ENCODE data around the gene POM121C. TPM values are rescaled to one million over a fixed set of nuclear protein-coding genes. Genes with fewer than 3 reads are reported as not detected.
A peak's percentile ranks its signal among the peaks of the same experiment; 100 is the strongest.
"Not testable (repeated sequence)": the region's sequence is repeated elsewhere in the genome, so short reads cannot be mapped to it uniquely, and the experiment has no call there.

The POM121C gene
- total RNA-seq, 4 donors from 2014 or later: 2.1 to 68.3 (median 13.5) TPM

GRCh38 chr7:75509033-75509432, 22.9 kb upstream of the POM121C start:
- intact Hi-C loops (cut with DNase I; ENCODE audit: low total_unique reads); H3K4me3 ChIP-seq; H3K27me3 ChIP-seq; H3K4me1 ChIP-seq; H3K9me3 ChIP-seq; H3K36me3 ChIP-seq; DNase-seq; H3K27ac ChIP-seq: not testable (repeated sequence)

- DNase-seq; H3K27me3 ChIP-seq; H3K36me3 ChIP-seq; intact Hi-C loops (cut with DNase I; ENCODE audit: low total_unique reads); H3K4me1 ChIP-seq; H3K4me3 ChIP-seq; H3K27ac ChIP-seq; H3K9me3 ChIP-seq: not testable (repeated sequence)
Observed at GRCh38 chr7:75492020-75492419, 5.9 kb upstream of the POM121C start, which contains the start of gene SPDYE5. Gene SPDYE5, plus strand, starts transcription at chr7:75492320. Its CDS starts 1,728 bp downstream, at chr7:75494048.

- intact Hi-C loops (cut with DNase I; ENCODE audit: low total_unique reads); DNase-seq; H3K4me1 ChIP-seq; H3K9me3 ChIP-seq; H3K36me3 ChIP-seq; H3K27me3 ChIP-seq: not testable (repeated sequence)
- peak overlapping the region; percentile 81 to 87 for H3K27ac ChIP-seq
- peak overlapping the region; percentile 78 to 91 for H3K4me3 ChIP-seq
Observed at GRCh38 chr7:75485355-75485978, 632 bp downstream of the POM121C start.

GRCh38 chr7:75480313-75480712, 5.8 kb downstream of the POM121C start:
- H3K36me3 ChIP-seq; H3K9me3 ChIP-seq; H3K27me3 ChIP-seq; H3K4me3 ChIP-seq; H3K27ac ChIP-seq; DNase-seq; intact Hi-C loops (cut with DNase I; ENCODE audit: low total_unique reads); H3K4me1 ChIP-seq: not testable (repeated sequence)

GRCh38 chr7:75477457-75477856, 8.6 kb downstream of the POM121C start:
- H3K9me3 ChIP-seq; H3K27me3 ChIP-seq; intact Hi-C loops (cut with DNase I; ENCODE audit: low total_unique reads); H3K4me3 ChIP-seq; H3K4me1 ChIP-seq; DNase-seq; H3K27ac ChIP-seq; H3K36me3 ChIP-seq: not testable (repeated sequence)

DNA sequence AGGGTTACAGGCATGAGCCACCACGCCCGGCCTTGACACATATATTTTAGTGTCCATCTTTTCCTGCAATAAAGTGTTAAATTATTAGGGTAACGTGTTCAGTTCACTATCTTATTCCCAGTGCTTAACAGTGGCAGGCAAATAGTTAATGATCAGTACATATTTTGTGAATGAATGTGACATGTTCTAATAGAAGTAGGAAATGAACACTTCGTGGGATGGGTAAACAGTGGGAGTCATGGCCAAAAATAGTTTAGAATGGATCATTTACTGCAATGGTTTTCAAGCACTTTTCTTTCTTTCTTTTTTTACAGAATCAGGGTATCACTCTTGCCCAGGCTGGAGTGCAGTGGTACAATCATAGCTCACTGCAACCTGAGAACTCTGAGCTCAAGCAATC, 15.9 kb downstream of the POM121C start:
- DNase-seq; H3K27ac ChIP-seq; H3K4me3 ChIP-seq; H3K27me3 ChIP-seq; intact Hi-C loops (cut with DNase I; ENCODE audit: low total_unique reads); H3K4me1 ChIP-seq; H3K9me3 ChIP-seq; H3K36me3 ChIP-seq: not testable (repeated sequence)

DNA sequence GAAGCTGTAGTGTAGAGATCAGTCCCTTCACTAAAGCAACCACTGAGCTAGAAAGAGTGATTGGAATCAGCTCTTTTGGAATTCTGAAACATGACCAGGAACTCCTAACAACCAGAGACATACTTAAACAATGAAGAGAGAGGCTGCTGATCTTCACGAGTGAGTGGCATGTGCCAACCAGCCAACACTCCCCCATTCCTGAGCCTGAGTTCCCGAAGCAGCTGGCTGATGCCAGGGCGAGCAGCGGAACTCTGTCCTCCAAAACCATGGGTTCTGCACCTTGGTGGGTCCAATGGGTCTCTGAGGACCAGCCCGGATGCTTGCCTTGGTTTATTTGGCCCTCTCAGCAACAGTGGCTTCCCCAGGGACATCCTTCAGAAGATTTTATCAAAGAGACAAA, 25.6 kb downstream of the POM121C start:
- H3K27me3 ChIP-seq; DNase-seq; H3K4me3 ChIP-seq; H3K4me1 ChIP-seq; H3K36me3 ChIP-seq; H3K9me3 ChIP-seq; intact Hi-C loops (cut with DNase I; ENCODE audit: low total_unique reads); H3K27ac ChIP-seq: not testable (repeated sequence)

DNA sequence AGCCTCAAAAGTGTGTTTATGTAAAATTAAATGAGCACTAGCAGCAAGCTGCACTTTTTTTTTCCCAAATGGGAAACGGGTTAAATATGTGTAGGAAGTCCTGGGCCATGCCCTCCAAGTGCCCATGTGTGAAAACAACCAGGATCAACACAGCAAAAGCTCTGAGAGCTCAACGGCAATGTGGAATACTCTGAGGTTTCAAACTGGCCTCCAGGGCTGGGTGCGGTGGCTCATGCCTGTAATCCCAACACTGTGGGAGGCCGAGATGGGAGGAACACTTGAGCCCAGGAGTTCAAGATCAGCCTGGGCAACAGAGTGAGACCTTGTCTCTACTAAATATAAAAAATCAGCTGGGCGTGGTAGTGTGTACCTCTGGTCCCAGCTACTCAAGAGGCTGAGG, 28.1 kb downstream of the POM121C start:
- DNase-seq; H3K36me3 ChIP-seq; H3K27ac ChIP-seq; intact Hi-C loops (cut with DNase I; ENCODE audit: low total_unique reads); H3K4me3 ChIP-seq; H3K27me3 ChIP-seq; H3K4me1 ChIP-seq; H3K9me3 ChIP-seq: not testable (repeated sequence)

GRCh38 chr7:75456403-75456802, 29.7 kb downstream of the POM121C start:
- intact Hi-C loops (cut with DNase I; ENCODE audit: low total_unique reads); H3K27me3 ChIP-seq; H3K36me3 ChIP-seq; DNase-seq; H3K4me3 ChIP-seq; H3K27ac ChIP-seq; H3K9me3 ChIP-seq; H3K4me1 ChIP-seq: not testable (repeated sequence)

DNA sequence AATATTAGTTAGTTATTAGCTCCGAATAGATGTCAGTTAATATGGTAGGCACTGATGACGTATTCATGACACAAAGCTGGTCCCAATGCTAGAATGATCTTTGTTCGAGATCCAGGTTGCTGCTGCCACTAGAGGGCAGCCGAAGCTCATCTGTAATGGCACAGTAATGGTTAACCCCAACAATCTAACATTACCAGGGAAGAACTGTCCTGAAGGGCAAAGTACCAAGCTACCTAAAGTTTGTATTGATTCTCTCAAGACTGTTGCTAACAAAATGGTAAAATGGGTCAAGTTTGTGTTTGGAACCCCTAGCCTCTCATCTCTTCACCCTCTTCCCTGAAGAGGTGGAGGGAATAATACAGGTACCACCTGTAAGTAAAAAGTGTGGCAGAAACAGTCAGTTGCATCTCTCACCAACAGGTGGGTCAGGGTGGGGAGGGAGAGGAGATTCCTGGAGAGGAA, 33.6 kb downstream of the POM121C start:
- H3K27ac ChIP-seq; H3K4me3 ChIP-seq; H3K4me1 ChIP-seq; H3K36me3 ChIP-seq; intact Hi-C loops (cut with DNase I; ENCODE audit: low total_unique reads); DNase-seq; H3K27me3 ChIP-seq; H3K9me3 ChIP-seq: not testable (repeated sequence)
- TF ChIP-seq, protein P1, sequence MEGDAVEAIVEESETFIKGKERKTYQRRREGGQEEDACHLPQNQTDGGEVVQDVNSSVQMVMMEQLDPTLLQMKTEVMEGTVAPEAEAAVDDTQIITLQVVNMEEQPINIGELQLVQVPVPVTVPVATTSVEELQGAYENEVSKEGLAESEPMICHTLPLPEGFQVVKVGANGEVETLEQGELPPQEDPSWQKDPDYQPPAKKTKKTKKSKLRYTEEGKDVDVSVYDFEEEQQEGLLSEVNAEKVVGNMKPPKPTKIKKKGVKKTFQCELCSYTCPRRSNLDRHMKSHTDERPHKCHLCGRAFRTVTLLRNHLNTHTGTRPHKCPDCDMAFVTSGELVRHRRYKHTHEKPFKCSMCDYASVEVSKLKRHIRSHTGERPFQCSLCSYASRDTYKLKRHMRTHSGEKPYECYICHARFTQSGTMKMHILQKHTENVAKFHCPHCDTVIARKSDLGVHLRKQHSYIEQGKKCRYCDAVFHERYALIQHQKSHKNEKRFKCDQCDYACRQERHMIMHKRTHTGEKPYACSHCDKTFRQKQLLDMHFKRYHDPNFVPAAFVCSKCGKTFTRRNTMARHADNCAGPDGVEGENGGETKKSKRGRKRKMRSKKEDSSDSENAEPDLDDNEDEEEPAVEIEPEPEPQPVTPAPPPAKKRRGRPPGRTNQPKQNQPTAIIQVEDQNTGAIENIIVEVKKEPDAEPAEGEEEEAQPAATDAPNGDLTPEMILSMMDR (IDR thresholded peaks at IDR 0.05): peak in 1 of 4 experiments; percentile 18

DNA sequence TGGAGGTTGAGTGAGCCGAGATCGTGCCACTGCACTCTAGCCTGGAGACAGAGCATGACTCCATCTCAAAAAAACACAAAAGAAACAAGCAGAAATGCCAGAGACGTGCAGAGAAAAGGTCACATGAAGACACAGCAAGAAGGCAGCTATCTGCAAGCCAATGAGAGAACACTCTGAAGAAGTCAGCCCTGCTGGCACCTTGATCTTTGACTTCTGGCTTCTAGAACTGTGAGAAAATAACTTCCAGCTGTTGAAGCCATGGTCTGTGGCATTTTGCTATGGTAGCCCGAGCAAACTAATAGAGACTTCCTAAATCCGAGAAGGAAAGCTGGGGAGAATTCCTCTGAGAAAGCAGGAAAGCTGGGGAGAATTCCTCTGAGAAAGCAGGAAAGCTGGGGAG, 36.2 kb downstream of the POM121C start:
- intact Hi-C loops (cut with DNase I; ENCODE audit: low total_unique reads); H3K27ac ChIP-seq; H3K4me3 ChIP-seq; H3K9me3 ChIP-seq; H3K27me3 ChIP-seq; H3K36me3 ChIP-seq; H3K4me1 ChIP-seq; DNase-seq: not testable (repeated sequence)
